ENCODE results near the gene ANKRD40CL.

- TF ChIP-seq CTCF (IDR thresholded peaks at IDR 0.05) (no peak), POLR2A (IDR thresholded peaks at IDR 0.05) (peak; percentile 23)
These were observed 895 bp downstream of the ANKRD40CL start for GRCh38 chr17:50766222-50767023.
